ENCODE results near the gene SRPK3.

The SRPK3 gene

DNA sequence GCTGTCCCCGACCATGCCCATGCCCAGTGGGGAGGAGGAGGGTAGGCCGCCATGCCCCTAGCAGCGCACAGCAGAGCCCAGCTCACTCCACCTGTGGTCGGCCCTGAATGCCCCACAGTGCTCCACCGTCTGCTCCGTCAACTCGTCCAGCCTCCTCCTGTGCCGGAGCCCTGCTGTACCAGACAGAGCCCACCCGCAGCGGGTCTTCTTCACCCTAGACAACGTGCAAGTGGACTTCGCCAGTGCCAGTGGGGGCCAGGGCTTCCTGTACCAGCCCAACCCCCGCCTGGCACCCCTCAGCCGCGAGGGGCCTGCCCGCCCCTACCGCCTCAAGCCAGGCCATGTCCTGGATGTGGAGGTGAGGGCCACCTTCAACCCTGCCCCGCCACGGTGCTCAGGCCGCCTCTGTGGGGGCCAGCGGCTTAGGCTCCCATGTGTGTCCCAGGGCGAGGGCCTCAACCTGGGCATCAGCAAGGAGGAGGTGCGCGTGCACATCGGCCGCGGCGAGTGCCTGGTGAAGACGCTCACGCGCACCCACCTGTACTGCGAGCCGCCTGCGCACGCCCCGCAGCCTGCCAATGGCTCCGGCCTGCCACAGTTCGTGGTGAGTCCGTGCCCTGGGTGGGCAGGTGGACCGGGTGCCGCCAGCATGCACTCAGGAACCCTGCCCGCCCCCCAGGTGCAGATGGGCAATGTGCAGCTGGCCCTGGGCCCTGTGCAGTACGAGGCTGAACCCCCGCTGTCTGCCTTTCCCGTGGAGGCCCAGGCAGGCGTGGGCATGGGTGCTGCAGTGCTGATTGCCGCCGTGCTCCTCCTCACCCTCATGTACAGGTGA is 6.9 kb upstream of the SRPK3 start:
- TF ChIP-seq, protein P1, sequence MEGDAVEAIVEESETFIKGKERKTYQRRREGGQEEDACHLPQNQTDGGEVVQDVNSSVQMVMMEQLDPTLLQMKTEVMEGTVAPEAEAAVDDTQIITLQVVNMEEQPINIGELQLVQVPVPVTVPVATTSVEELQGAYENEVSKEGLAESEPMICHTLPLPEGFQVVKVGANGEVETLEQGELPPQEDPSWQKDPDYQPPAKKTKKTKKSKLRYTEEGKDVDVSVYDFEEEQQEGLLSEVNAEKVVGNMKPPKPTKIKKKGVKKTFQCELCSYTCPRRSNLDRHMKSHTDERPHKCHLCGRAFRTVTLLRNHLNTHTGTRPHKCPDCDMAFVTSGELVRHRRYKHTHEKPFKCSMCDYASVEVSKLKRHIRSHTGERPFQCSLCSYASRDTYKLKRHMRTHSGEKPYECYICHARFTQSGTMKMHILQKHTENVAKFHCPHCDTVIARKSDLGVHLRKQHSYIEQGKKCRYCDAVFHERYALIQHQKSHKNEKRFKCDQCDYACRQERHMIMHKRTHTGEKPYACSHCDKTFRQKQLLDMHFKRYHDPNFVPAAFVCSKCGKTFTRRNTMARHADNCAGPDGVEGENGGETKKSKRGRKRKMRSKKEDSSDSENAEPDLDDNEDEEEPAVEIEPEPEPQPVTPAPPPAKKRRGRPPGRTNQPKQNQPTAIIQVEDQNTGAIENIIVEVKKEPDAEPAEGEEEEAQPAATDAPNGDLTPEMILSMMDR (conservative IDR thresholded peaks at IDR 0.05; ENCODE audit: low read depth, low read length), result no peak
- no peak overlapping the region for H3K4me3 ChIP-seq (ENCODE audit: low read length)
- DNase-seq (ENCODE audit: low read depth), result no peak

GRCh38 chrX:153774576-153775292 is 6.1 kb upstream of the SRPK3 start:
- no peak overlapping the region for H3K4me3 ChIP-seq (ENCODE audit: low read length)
- no peak for DNase-seq (ENCODE audit: low read depth)
- TF ChIP-seq, protein P1 (conservative IDR thresholded peaks at IDR 0.05; ENCODE audit: low read depth, low read length), result no peak

DNA sequence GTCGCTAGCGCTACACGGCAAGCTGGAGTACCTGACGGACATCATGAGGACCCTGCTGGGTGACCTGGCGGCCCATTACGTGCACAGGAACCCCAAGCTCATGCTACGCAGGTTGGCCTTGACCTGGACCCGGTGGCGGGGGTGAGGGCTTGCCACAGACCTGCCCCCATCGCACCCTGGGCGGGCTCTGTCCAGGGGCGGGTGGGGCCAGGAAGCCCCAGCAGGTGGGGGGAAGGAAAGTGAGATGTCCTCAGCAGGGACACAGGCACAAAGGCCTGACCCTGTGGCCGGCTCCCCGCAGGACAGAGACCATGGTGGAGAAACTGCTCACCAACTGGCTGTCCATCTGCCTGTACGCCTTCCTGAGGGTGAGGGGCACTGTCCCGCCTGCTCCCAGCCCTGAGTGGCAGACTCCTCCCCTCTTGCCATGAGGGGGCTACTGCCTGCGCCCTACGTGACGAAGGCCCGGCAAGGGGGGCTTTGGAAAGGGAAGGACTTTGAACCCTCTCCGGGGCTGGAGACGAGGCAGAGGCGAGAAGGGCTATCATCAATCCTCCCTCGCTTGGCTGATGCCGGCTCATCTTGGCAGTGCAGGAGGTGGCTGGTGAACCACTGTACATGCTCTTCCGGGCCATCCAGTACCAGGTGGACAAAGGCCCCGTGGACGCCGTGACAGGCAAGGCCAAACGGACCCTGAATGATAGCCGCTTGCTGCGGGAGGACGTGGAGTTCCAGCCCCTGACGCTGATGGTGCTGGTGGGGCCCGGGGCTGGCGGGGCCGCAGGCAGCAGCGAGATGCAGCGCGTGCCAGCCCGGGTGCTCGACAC is 5.3 kb upstream of the SRPK3 start:
- no peak for DNase-seq (ENCODE audit: low read depth)
- no peak overlapping the region for H3K4me3 ChIP-seq (ENCODE audit: low read length)
- TF ChIP-seq, protein P1 (conservative IDR thresholded peaks at IDR 0.05; ENCODE audit: low read depth, low read length), result no peak

GRCh38 chrX:153776120-153776599 is 4.7 kb upstream of the SRPK3 start:
- TF ChIP-seq, protein P1 (conservative IDR thresholded peaks at IDR 0.05; ENCODE audit: low read depth, low read length), result no peak
- no peak overlapping the region for H3K4me3 ChIP-seq (ENCODE audit: low read length)
- DNase-seq (ENCODE audit: low read depth), result no peak

DNA sequence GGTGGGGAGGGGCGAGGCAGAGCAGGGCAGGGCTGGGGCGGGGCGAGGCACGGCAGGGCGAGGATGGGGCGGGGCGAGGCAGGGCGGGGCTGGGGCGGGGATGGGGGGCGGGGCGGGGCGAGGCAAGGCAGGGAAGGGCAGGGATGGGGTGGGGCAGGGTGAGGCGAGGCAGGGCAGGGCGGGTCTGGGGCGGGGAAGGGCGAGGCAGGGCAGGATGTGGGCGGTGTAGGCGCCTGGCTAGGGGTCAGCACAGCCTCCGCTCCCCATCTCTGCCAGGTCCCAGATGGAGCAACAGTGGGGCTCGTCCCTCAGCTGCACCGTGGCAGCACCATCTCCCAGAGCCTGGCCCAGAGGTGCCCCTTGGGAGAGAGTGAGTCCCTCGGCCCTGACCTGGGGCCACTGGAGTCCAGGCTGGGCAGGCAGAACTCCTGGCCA is 4.2 kb upstream of the SRPK3 start:
- H3K4me3 ChIP-seq (ENCODE audit: low read length), result no peak overlapping the region
- TF ChIP-seq, protein P1 (conservative IDR thresholded peaks at IDR 0.05; ENCODE audit: low read depth, low read length), result no peak

GRCh38 chrX:153777261-153778090 is 3.4 kb upstream of the SRPK3 start:
- DNase-seq (ENCODE audit: low read depth), result no peak
- TF ChIP-seq, protein P1 (conservative IDR thresholded peaks at IDR 0.05; ENCODE audit: low read depth, low read length), result no peak
- H3K4me3 ChIP-seq (ENCODE audit: low read length), result no peak overlapping the region

More for the DNA sequence above, 4.2 kb upstream of the SRPK3 start:
- no peak for DNase-seq (ENCODE audit: low read depth)
